WTC11 (cell line): Measurements from ENCODE around the gene DNAJC24. TPM values are rescaled to one million over a fixed set of nuclear protein-coding genes. Genes with fewer than 3 reads are reported as not detected.

Experiments used
- ATAC-seq: fragments of 200-7000 bp; cut with Tn5 transposase; 2 replicates; pipeline ENCODE4 v1.10.0; 2021; ENCODE audit warnings: mild to moderate bottlenecking, moderate library complexity
- CTCF ChIA-PET: fragments of 300-600 bp; sonication (Branson Sonifier 250); formaldehyde crosslinking; loops from one replicate; lab custom pipeline; 2021; ENCODE audit warnings: antibody characterized with exemption; lab: Charles Lee
- POLR2A ChIA-PET: fragments of 350-600 bp; sonication (Branson Sonifier 250); formaldehyde crosslinking; loops from one replicate; lab custom pipeline; 2021; ENCODE audit warnings: antibody characterized with exemption; lab: Charles Lee
- DNase-seq: peaks from one replicate; pipeline ENCODE4 v3.0.0; 2021; ENCODE audit warnings: low spot score
- H3K27ac Mint-ChIP-seq: 2 replicates; pipeline ENCODE4 v1.8.0; 2021; ENCODE audit warnings: mixed read lengths
- H3K27me3 Mint-ChIP-seq: 2 replicates; pipeline ENCODE4 v1.8.0; 2021; ENCODE audit warnings: low read depth, mild to moderate bottlenecking, moderate library complexity, mixed read lengths
- H3K36me3 Mint-ChIP-seq: 2 replicates; pipeline ENCODE4 v1.8.0; 2021; ENCODE audit warnings: mixed read lengths
- H3K4me1 Mint-ChIP-seq: 2 replicates; pipeline ENCODE4 v1.8.0; 2022; ENCODE audit warnings: mixed read lengths
- H3K4me3 Mint-ChIP-seq: 2 replicates; pipeline ENCODE4 v1.8.0; 2021; ENCODE audit warnings: mild to moderate bottlenecking, moderate library complexity, mixed read lengths
- H3K9me3 Mint-ChIP-seq: 2 replicates; pipeline ENCODE4 v1.8.0; 2021; ENCODE audit warnings: mixed read lengths
- ARID4B ChIP-seq: sonication (generic); formaldehyde crosslinking; IDR thresholded peaks from 2 replicates; pipeline ENCODE4 v1.8.0; 2023; ENCODE audit warnings: missing genetic modification reagents, mild to moderate bottlenecking, borderline replicate concordance
- CREB1 ChIP-seq: sonication (generic); formaldehyde crosslinking; IDR thresholded peaks from 2 replicates; pipeline ENCODE4 v1.8.0; 2023; ENCODE audit warnings: mild to moderate bottlenecking, missing genetic modification reagents
- EMX1 ChIP-seq: fragments of 250-450 bp; sonication (Bioruptor Pico); IDR thresholded peaks from 2 replicates; pipeline ENCODE4 v1.8.0; 2021; ENCODE audit warnings: mild to moderate bottlenecking
- FOXK1 ChIP-seq: sonication (generic); formaldehyde crosslinking; IDR thresholded peaks from 2 replicates; pipeline ENCODE4 v1.8.0; 2022; ENCODE audit warnings: mild to moderate bottlenecking, moderate library complexity, missing genetic modification reagents
- GABPB1 ChIP-seq: sonication (generic); formaldehyde crosslinking; IDR thresholded peaks from 2 replicates; pipeline ENCODE4 v1.8.1; 2023; ENCODE audit warnings: mild to moderate bottlenecking, missing genetic modification reagents
- GTF2I ChIP-seq: fragments of 250-450 bp; sonication (Bioruptor Pico); conservative IDR thresholded peaks from 2 replicates; pipeline ENCODE4 v1.4.0; 2021; ENCODE audit warnings: mild to moderate bottlenecking
- JAZF1 ChIP-seq: fragments of 250-450 bp; sonication (Bioruptor Pico); IDR thresholded peaks from 2 replicates; pipeline ENCODE4 v1.9.0; 2021; ENCODE audit warnings: moderate library complexity, mild to moderate bottlenecking, inconsistent platforms
- JUN ChIP-seq: sonication (generic); formaldehyde crosslinking; IDR thresholded peaks from 2 replicates; pipeline ENCODE4 v1.8.0; 2023; ENCODE audit warnings: mild to moderate bottlenecking, missing genetic modification reagents
- MYBL2 ChIP-seq: sonication (generic); formaldehyde crosslinking; IDR thresholded peaks from 2 replicates; pipeline ENCODE4 v1.8.1; 2023; ENCODE audit warnings: mild to moderate bottlenecking, moderate library complexity, missing genetic modification reagents
- RORB ChIP-seq: fragments of 250-450 bp; sonication (Bioruptor Pico); IDR thresholded peaks from 2 replicates; pipeline ENCODE4 v1.9.0; 2021; ENCODE audit warnings: mild to moderate bottlenecking
- TEAD1 ChIP-seq: sonication (generic); formaldehyde crosslinking; IDR thresholded peaks from 2 replicates; pipeline ENCODE4 v1.8.0; 2022; ENCODE audit warnings: mild to moderate bottlenecking, missing genetic modification reagents
- TP53 ChIP-seq: sonication (generic); formaldehyde crosslinking; IDR thresholded peaks from 2 replicates; pipeline ENCODE4 v1.8.1; 2023; ENCODE audit warnings: mild to moderate bottlenecking, missing genetic modification reagents
- ZMAT4 ChIP-seq: fragments of 250-450 bp; sonication (Bioruptor Pico); IDR thresholded peaks from 2 replicates; pipeline ENCODE4 v1.9.0; 2021; ENCODE audit warnings: mild to moderate bottlenecking
- ZNF121 ChIP-seq: sonication (generic); formaldehyde crosslinking; IDR thresholded peaks from 2 replicates; pipeline ENCODE4 v1.8.0; 2023; ENCODE audit warnings: missing genetic modification reagents
- ZNF317 ChIP-seq: sonication (generic); formaldehyde crosslinking; IDR thresholded peaks from 2 replicates; pipeline ENCODE4 v1.8.1; 2023; ENCODE audit warnings: low read depth, mild to moderate bottlenecking, moderate library complexity, missing genetic modification reagents, borderline replicate concordance
- ZNF416 ChIP-seq: fragments of 250-450 bp; sonication (Bioruptor Pico); IDR thresholded peaks from 2 replicates; pipeline ENCODE4 v1.9.0; 2021; ENCODE audit warnings: mild to moderate bottlenecking, inconsistent platforms
- ZNF671 ChIP-seq: fragments of 250-450 bp; sonication (Bioruptor Pico); IDR thresholded peaks from 2 replicates; pipeline ENCODE4 v1.8.0; 2021; ENCODE audit warnings: mild to moderate bottlenecking
- total RNA-seq: library from RNA; stranded (reverse); gene quantifications from 3 replicates; pipeline ENCODE4 v1.2.3, GENCODE V29; 2021
- TF ChIP-seq, protein P1 (sequence below): fragments of 250-450 bp; sonication (Bioruptor Pico); conservative IDR thresholded peaks from 2 replicates; pipeline ENCODE4 v1.9.0; 2021; ENCODE audit warnings: mild to moderate bottlenecking
- TF ChIP-seq, protein P2 (sequence below): sonication (generic); formaldehyde crosslinking; IDR thresholded peaks from 2 replicates; pipeline ENCODE4 v1.8.1; 2022; ENCODE audit warnings: mild to moderate bottlenecking, missing genetic modification reagents, moderate library complexity, borderline replicate concordance
- TF ChIP-seq, protein P3 (sequence below): sonication (generic); formaldehyde crosslinking; IDR thresholded peaks from 2 replicates; pipeline ENCODE4 v1.8.1; 2023; ENCODE audit warnings: mild to moderate bottlenecking, missing genetic modification reagents

DNAJC24 gene
- total RNA-seq, 1 experiment from 2014 or later: 15.4 TPM

GRCh38 chr11:31419138-31419537 lies 49.5 kb downstream of the DNAJC24 start (continued):
- TF ChIP-seq, protein P1, sequence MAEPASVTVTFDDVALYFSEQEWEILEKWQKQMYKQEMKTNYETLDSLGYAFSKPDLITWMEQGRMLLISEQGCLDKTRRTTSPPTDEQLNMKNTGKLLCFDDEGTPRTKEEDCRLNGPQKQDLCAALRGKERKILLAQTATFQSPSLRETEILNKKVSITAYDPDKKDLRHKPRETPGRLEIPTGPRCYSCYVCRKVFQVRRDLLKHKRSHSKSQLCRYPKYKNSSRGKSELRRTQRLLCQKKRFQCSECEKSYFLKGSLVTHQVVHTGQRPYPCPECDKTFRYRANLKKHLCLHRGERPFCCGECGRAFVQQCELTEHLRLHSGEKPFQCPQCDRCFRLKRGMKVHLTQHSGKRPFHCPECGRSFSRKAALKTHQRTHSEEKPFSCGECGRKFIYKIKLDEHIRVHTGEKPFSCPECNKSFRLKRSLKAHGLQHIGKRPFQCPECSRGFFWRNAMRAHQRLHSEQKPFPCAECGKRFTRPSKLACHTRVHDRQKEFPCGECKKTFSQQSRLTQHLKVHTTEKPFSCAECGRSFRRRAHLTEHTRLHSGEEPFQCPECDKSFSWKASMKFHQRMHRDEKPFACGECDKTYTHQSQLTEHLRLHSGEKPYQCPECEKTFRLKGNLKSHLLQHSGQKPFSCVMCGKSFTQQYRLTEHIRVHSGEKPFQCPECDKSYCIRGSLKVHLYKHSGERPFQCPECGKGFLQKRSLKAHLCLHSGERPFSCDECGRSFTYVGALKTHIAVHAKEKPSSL (CRISPR knock-in tag): no peak
- TF ChIP-seq JAZF1 (CRISPR knock-in tag) (no peak), RORB (CRISPR knock-in tag) (no peak)

DNA sequence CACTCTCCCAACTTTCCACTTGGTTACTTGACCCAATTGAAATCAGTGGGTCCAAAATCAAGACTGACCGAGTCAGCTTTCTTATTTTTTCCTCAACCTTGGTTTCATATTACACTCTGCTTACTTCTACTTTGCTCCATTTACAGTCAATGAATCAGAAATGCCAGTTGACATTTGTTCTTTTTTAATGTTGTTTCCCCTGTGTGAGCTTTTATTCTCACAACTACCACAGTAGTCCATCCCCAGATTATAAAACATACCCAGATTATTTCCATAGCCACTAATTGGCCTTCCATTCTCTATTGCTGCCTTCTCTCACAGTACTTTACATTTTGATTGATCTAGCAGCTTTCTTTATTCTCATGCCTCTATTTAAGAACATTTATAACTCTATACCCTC lies 50.0 kb downstream of the DNAJC24 start:
- Mint-ChIP-seq H3K36me3 (no peaks in the 10 kb centered on the region), H3K27me3 (no peaks in the 10 kb centered on the region), H3K4me3 (no peak overlapping the region), H3K27ac (no peak overlapping the region), H3K4me1 (peaks cover 78% of the 10 kb centered on the region), H3K9me3 (no peaks in the 10 kb centered on the region)
- ChIA-PET POLR2A (no interaction called here), CTCF (interaction anchor here (1.3 kb wide), 1 partner anchor 313 kb away, joined by 6 read pairs; no protein-coding TSS in a partner anchor)
- no peak for ATAC-seq
- no peak for DNase-seq
- TF ChIP-seq EMX1 (CRISPR knock-in tag) (no peak), FOXK1 (CRISPR knock-in tag) (no peak), GABPB1 (no peak), ZNF416 (no peak), ZNF317 (CRISPR knock-in tag) (no peak), TP53 (CRISPR knock-in tag) (no peak), ZMAT4 (no peak), CREB1 (CRISPR knock-in tag) (no peak), ARID4B (no peak), MYBL2 (CRISPR knock-in tag) (no peak), TEAD1 (CRISPR knock-in tag) (no peak), JUN (no peak), ZNF671 (CRISPR knock-in tag) (no peak), GTF2I (CRISPR knock-in tag) (no peak), ZNF121 (CRISPR knock-in tag) (no peak)
- TF ChIP-seq, protein P2, sequence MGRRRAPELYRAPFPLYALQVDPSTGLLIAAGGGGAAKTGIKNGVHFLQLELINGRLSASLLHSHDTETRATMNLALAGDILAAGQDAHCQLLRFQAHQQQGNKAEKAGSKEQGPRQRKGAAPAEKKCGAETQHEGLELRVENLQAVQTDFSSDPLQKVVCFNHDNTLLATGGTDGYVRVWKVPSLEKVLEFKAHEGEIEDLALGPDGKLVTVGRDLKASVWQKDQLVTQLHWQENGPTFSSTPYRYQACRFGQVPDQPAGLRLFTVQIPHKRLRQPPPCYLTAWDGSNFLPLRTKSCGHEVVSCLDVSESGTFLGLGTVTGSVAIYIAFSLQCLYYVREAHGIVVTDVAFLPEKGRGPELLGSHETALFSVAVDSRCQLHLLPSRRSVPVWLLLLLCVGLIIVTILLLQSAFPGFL (CRISPR knock-in tag): no peak
- TF ChIP-seq, protein P3, sequence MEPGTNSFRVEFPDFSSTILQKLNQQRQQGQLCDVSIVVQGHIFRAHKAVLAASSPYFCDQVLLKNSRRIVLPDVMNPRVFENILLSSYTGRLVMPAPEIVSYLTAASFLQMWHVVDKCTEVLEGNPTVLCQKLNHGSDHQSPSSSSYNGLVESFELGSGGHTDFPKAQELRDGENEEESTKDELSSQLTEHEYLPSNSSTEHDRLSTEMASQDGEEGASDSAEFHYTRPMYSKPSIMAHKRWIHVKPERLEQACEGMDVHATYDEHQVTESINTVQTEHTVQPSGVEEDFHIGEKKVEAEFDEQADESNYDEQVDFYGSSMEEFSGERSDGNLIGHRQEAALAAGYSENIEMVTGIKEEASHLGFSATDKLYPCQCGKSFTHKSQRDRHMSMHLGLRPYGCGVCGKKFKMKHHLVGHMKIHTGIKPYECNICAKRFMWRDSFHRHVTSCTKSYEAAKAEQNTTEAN (CRISPR knock-in tag): no peak
